Kidney epithelial cell (primary cell): ENCODE results near the gene ATP5ME. TPM values are rescaled to one million over a fixed set of nuclear protein-coding genes. Genes with fewer than 3 reads are reported as not detected.
"Not testable (repeated sequence)": the region's sequence is repeated elsewhere in the genome, so short reads cannot be mapped to it uniquely, and the experiment has no call there.

Experiments used
- DNase-seq: peaks from one replicate; pipeline ENCODE4 v3.0.0-alpha.2; 2010; ENCODE audit warnings: low read depth
- H3K27me3 ChIP-seq: 2 replicates; pipeline ENCODE4 v1.6.0; 2011; ENCODE audit warnings: low read length; ENCODE audit not compliant: control insufficient read depth, insufficient read depth
- H3K36me3 ChIP-seq: 2 replicates; pipeline ENCODE4 v1.5.1; 2011; ENCODE audit warnings: low read length; ENCODE audit not compliant: control insufficient read depth, insufficient read depth
- H3K4me3 ChIP-seq: 2 replicates; pipeline ENCODE4 v1.5.1; 2011; ENCODE audit warnings: low read depth, mild to moderate bottlenecking, control low read depth, low read length
- total RNA-seq: library from RNA; depleted of rRNA; stranded (reverse); fragments of >200 nt; gene quantifications from 2 replicates; pipeline ENCODE4 v1.2.3, GENCODE V29; 2015
- TF ChIP-seq, protein P1 (sequence below): IDR thresholded peaks from 2 replicates; pipeline ENCODE4 v1.5.1; 2011; ENCODE audit warnings: mild to moderate bottlenecking, moderate library complexity, low read length, control low read depth, inconsistent platforms; ENCODE audit not compliant: insufficient read depth, poor library complexity, severe bottlenecking

Gene ATP5ME
- total RNA-seq, 1 donor from 2014 or later: 116 TPM

DNA sequence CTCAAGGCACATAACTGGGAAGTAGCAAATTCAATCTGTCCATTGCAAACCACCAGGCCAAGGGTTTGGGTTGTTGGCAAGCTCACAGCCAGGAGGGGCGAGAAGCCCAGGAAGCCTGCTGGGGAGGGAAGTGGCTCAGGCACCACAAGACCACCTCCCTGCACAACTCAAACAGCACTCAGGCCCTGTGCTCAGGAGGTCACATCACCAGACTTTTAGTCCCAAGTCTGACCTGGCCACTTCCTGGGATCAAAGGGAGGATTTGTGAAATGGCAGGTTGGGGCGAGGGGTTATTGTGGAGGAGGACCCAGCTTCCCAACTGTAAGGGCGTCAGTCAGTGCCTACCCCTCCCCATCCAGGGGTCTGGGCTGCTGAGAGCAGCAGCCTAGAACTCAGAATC, 2.3 kb downstream of the ATP5ME start:
- TF ChIP-seq, protein P1, sequence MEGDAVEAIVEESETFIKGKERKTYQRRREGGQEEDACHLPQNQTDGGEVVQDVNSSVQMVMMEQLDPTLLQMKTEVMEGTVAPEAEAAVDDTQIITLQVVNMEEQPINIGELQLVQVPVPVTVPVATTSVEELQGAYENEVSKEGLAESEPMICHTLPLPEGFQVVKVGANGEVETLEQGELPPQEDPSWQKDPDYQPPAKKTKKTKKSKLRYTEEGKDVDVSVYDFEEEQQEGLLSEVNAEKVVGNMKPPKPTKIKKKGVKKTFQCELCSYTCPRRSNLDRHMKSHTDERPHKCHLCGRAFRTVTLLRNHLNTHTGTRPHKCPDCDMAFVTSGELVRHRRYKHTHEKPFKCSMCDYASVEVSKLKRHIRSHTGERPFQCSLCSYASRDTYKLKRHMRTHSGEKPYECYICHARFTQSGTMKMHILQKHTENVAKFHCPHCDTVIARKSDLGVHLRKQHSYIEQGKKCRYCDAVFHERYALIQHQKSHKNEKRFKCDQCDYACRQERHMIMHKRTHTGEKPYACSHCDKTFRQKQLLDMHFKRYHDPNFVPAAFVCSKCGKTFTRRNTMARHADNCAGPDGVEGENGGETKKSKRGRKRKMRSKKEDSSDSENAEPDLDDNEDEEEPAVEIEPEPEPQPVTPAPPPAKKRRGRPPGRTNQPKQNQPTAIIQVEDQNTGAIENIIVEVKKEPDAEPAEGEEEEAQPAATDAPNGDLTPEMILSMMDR: no peak
- peaks cover 2% of the 10 kb centered on the region for H3K36me3 ChIP-seq
- no peaks in the 10 kb centered on the region for H3K27me3 ChIP-seq
- no peak for DNase-seq
- no peak overlapping the region for H3K4me3 ChIP-seq

DNA sequence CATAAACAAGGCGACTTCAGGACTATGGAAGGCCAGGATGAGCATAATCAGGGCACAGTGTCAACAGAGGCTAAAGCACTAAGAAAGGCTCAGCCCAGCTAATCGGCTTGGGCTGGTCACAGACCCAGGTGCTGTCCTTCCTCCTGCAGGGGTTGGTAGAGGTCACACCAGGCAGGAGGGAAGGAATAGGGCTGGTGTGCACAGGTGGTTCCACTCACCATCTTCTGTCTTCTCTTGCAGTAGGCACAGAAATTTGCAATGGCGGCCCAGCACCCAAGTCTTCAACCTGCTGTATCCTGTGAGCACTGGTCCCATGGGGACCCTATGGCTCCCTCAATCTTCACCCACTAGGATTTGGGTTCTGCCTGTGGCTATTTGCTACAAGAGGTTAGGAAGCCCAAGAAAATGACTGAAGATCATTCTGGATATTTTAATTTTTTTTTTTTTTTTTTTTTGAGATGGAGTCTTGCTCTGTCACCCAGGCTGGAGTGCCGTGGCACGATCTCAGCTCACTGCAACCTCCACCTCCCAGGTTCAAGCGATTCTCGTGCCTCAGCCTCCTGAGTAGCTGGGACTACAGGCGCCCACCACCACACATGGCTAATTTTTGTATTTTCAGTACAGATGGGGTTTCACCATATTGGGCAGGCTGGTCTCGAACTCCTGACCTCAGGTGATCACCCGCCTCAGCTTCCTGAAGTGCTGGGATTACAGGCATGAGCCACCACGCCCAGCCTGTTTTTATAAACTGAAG, 4.1 kb downstream of the ATP5ME start:
- not testable (repeated sequence) for DNase-seq, H3K4me3 ChIP-seq, H3K27me3 ChIP-seq, H3K36me3 ChIP-seq

DNA sequence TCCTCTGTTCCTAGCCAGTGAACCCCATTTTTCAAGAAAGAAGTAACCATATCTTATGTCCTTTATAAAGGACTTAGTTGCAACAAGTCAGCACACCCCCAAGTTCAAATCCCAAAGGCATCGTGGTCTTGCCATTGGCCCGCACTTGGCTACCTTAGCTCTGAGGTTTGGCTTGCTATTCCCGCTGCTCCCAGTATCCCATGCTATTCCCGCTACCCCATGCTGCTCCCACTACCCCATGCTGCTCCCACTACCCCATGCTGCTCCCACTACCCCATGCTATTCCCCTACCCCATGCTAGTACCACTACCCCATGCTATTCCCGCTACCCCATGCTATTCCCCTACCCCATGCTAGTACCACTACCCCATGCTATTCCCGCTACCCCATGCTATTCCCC, 5.9 kb downstream of the ATP5ME start:
- not testable (repeated sequence) for DNase-seq, H3K27me3 ChIP-seq, H3K36me3 ChIP-seq, H3K4me3 ChIP-seq

DNA sequence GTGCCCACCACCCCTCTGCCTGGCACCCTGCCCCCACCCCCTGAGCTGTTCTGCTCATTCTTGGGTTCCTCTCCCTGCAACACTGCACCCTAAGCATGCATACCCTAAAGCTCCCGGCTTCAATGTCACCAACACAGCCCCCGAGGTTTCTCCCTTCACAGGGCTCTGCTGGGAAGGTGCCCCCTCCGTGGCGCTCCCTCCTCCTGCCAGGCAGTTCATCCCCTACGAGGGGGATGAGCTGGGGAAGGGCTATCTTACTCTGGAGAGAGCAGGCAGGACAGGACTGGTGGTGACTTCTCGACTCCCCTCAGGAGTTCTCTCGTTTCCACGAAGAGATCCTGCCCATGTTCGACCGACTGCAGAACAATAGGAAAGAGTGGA, 6.5 kb downstream of the ATP5ME start:
- peaks cover 3% of the 10 kb centered on the region for H3K27me3 ChIP-seq
- H3K4me3 ChIP-seq: no peak overlapping the region
- TF ChIP-seq, protein P1: no peak
- H3K36me3 ChIP-seq: peaks cover 2% of the 10 kb centered on the region
- DNase-seq: no peak

DNA sequence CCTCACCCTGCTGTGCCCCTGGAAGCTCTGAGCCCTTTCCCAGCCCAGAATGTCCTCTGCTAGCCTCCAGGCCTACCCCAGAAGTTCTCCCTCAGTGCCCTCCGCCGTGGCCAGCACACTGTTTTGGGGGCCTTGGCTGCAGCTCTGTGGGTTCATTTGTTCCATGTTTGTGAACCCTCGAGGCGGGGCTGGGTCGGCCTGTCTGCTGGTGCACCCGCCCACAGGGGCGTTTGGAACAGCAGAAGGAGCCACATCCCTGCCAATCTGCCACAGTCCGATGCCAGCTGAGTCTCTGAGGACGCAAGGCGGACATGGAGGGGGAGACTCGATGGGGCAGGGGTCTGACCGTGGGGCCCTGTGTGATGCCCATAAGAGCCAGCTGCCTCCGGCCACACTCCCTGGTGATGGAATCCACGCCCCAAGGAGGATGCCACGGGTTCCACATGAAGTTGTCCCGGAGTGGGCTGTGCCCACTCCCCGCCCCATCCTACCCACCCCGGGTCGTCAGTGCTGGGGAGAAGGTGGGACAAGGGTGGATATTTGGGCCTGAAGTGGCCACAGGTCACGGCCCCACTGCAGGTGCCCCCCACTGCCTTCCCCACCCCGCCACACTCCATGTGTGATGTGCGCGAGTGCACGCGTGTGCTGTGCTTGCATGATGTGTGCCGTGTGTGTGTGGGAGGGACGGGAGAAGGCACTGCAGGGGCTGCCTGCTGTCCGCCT, 7.1 kb downstream of the ATP5ME start:
- TF ChIP-seq, protein P1: no peak
- H3K4me3 ChIP-seq: no peak overlapping the region
- H3K27me3 ChIP-seq: peaks cover 3% of the 10 kb centered on the region
- peaks cover 2% of the 10 kb centered on the region for H3K36me3 ChIP-seq
- DNase-seq: no peak

DNA sequence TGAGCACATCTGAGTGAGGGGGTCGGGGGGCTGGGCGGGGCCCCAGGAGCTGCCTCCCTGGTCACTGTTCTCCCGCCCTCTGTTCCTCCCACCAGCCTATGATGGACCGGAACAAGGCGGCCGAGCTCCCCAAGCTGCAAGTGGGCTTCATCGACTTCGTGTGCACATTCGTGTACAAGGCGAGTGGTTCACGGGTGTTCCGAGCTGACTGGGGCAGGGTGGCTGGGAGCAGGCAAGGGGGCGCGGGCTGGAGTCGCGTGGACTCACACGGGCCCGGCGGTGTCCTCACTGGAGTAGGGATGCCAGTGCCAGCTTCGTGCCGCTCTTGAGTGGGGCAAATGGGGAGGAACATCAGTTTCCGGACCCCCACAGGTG, 7.7 kb downstream of the ATP5ME start:
- Histone ChIP-seq H3K4me3 (no peak overlapping the region), H3K27me3 (peaks cover 3% of the 10 kb centered on the region), H3K36me3 (peaks cover 2% of the 10 kb centered on the region)
- no peak for DNase-seq
- TF ChIP-seq, protein P1: no peak
